Measurements from ENCODE around the gene TPSB2. TPM values are rescaled to one million over a fixed set of nuclear protein-coding genes. Genes with fewer than 3 reads are reported as not detected.
"Not testable (repeated sequence)": the region's sequence is repeated elsewhere in the genome, so short reads cannot be mapped to it uniquely, and the experiment has no call there.

Gene TPSB2
- total RNA-seq, 1 experiment from 2014 or later: not detected

DNA sequence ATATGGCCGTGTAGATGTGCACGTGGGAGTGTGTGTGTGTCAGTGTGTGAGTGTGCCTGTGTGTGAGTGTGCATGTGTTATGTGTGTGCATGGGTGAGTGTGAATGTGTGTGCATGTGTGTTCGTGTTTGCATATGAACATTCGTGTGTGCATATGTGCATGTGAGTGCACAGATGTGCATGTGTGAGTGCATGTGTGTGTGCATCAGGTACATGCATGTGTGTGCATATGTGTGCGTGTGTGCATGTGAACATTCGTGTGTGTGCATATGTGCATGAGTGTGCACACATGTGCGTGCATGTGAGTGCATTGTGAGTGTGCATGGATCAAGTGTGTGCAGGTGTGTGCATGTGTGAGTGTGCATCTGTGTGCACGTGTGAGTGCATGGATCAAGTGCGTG is 8.0 kb upstream of the TPSB2 start:
- no peaks in the 10 kb centered on the region for H3K27me3 ChIP-seq (ENCODE audit: insufficient read depth, low read length)
- ChIA-PET CTCF (interaction anchor here (0.9 kb wide), 1 partner anchor 132 kb away, joined by 3 read pairs; no protein-coding TSS in a partner anchor), POLR2A (no interaction called here), RAD21 (ENCODE audit: low non-redundant PET in 1 of 2, low total read pairs in 2 of 2, uncharacterized antibody in 2 of 2, unreplicated experiment in 2 of 2) (no interaction called here)
- no peaks in the 10 kb centered on the region for H3K9me2 ChIP-seq (ENCODE audit: insufficient read depth)
- ATAC-seq (no peak), DNase-seq (ENCODE audit: low read depth, low spot score) (no peak)
- TF ChIP-seq, protein P1, sequence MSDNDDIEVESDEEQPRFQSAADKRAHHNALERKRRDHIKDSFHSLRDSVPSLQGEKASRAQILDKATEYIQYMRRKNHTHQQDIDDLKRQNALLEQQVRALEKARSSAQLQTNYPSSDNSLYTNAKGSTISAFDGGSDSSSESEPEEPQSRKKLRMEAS (IDR thresholded peaks at IDR 0.05): no peak
- TF ChIP-seq RAD21 (IDR thresholded peaks at IDR 0.05; ENCODE audit: low read depth) (no peak), YY1 (IDR thresholded peaks at IDR 0.05; ENCODE audit: extremely low read depth, insufficient replicate concordance, low read depth, low read length) (no peak), SRF (IDR thresholded peaks at IDR 0.05; ENCODE audit: low read depth) (no peak), SP1 (IDR thresholded peaks at IDR 0.05; ENCODE audit: low read depth) (no peak), SIN3A (IDR thresholded peaks at IDR 0.05; ENCODE audit: low read depth) (no peak), FOSL1 (IDR thresholded peaks at IDR 0.05; ENCODE audit: low read depth) (no peak), ZFX (IDR thresholded peaks at IDR 0.05) (no peak), POLR2A (IDR thresholded peaks at IDR 0.05; ENCODE audit: borderline replicate concordance, extremely low read depth, insufficient read depth, insufficient read length) (no peak), CEBPB (IDR thresholded peaks at IDR 0.05; ENCODE audit: low read depth) (no peak)
- TF ChIP-seq, protein P2, sequence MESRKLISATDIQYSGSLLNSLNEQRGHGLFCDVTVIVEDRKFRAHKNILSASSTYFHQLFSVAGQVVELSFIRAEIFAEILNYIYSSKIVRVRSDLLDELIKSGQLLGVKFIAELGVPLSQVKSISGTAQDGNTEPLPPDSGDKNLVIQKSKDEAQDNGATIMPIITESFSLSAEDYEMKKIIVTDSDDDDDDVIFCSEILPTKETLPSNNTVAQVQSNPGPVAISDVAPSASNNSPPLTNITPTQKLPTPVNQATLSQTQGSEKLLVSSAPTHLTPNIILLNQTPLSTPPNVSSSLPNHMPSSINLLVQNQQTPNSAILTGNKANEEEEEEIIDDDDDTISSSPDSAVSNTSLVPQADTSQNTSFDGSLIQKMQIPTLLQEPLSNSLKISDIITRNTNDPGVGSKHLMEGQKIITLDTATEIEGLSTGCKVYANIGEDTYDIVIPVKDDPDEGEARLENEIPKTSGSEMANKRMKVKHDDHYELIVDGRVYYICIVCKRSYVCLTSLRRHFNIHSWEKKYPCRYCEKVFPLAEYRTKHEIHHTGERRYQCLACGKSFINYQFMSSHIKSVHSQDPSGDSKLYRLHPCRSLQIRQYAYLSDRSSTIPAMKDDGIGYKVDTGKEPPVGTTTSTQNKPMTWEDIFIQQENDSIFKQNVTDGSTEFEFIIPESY (IDR thresholded peaks at IDR 0.05; ENCODE audit: extremely low read depth, insufficient replicate concordance, low read length): no peak
- TF ChIP-seq, protein P3, sequence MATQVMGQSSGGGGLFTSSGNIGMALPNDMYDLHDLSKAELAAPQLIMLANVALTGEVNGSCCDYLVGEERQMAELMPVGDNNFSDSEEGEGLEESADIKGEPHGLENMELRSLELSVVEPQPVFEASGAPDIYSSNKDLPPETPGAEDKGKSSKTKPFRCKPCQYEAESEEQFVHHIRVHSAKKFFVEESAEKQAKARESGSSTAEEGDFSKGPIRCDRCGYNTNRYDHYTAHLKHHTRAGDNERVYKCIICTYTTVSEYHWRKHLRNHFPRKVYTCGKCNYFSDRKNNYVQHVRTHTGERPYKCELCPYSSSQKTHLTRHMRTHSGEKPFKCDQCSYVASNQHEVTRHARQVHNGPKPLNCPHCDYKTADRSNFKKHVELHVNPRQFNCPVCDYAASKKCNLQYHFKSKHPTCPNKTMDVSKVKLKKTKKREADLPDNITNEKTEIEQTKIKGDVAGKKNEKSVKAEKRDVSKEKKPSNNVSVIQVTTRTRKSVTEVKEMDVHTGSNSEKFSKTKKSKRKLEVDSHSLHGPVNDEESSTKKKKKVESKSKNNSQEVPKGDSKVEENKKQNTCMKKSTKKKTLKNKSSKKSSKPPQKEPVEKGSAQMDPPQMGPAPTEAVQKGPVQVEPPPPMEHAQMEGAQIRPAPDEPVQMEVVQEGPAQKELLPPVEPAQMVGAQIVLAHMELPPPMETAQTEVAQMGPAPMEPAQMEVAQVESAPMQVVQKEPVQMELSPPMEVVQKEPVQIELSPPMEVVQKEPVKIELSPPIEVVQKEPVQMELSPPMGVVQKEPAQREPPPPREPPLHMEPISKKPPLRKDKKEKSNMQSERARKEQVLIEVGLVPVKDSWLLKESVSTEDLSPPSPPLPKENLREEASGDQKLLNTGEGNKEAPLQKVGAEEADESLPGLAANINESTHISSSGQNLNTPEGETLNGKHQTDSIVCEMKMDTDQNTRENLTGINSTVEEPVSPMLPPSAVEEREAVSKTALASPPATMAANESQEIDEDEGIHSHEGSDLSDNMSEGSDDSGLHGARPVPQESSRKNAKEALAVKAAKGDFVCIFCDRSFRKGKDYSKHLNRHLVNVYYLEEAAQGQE (IDR thresholded peaks at IDR 0.05; ENCODE audit: low read depth): no peak
- no peak overlapping the region for H3K27ac ChIP-seq (ENCODE audit: low read depth, low read length)
- no peak overlapping the region for H3K4me2 ChIP-seq (ENCODE audit: low read length)
- no peaks in the 10 kb centered on the region for H3K79me2 ChIP-seq (ENCODE audit: insufficient read depth, low read length)
- H3K9ac ChIP-seq (ENCODE audit: low read length): no peak overlapping the region
- intact Hi-C loops (cut with micrococcal nuclease): no loop called here
- BruUV-seq (replicated peaks): no TSS peak
- no peak overlapping the region for H2AFZ ChIP-seq (ENCODE audit: low read depth, low read length, poor library complexity, severe bottlenecking)
- no peaks in the 10 kb centered on the region for H4K20me1 ChIP-seq (ENCODE audit: insufficient read depth)
- no peaks in the 10 kb centered on the region for H3K9me3 ChIP-seq (ENCODE audit: control insufficient read depth in 1 of 2, insufficient read depth in 1 of 2, low read depth in 1 of 2, low read length in 2 of 2)
- no peak overlapping the region for H3K4me3 ChIP-seq (replicated peaks in 1 of 2; ENCODE audit: low read depth in 1 of 2, low read length in 2 of 2)
- H3K36me3 ChIP-seq (ENCODE audit: control insufficient read depth in 1 of 2, insufficient read depth in 2 of 2, low read length in 2 of 2): no peaks in the 10 kb centered on the region
- H3K4me1 ChIP-seq (ENCODE audit: control insufficient read depth in 1 of 2, insufficient read depth in 2 of 2, low read length in 2 of 2): no peaks in the 10 kb centered on the region

GRCh38 chr16:1236659-1237058 is 6.7 kb upstream of the TPSB2 start:
- DNase-seq (ENCODE audit: low read depth, low spot score); RAD21 ChIA-PET (ENCODE audit: low non-redundant PET in 1 of 2, low total read pairs in 2 of 2, uncharacterized antibody in 2 of 2, unreplicated experiment in 2 of 2); H3K79me2 ChIP-seq (ENCODE audit: insufficient read depth, low read length); H4K20me1 ChIP-seq (ENCODE audit: insufficient read depth); intact Hi-C loops (cut with micrococcal nuclease); H3K27me3 ChIP-seq (ENCODE audit: insufficient read depth, low read length); H3K4me1 ChIP-seq (ENCODE audit: control insufficient read depth in 1 of 2, insufficient read depth in 2 of 2, low read length in 2 of 2); H3K4me2 ChIP-seq (ENCODE audit: low read length); POLR2A ChIA-PET; H3K9me3 ChIP-seq (ENCODE audit: control insufficient read depth in 1 of 2, insufficient read depth in 1 of 2, low read depth in 1 of 2, low read length in 2 of 2); H3K9ac ChIP-seq (ENCODE audit: low read length); H3K27ac ChIP-seq (ENCODE audit: low read depth, low read length); H2AFZ ChIP-seq (ENCODE audit: low read depth, low read length, poor library complexity, severe bottlenecking); BruUV-seq (replicated peaks); H3K4me3 ChIP-seq (replicated peaks in 1 of 2; ENCODE audit: low read depth in 1 of 2, low read length in 2 of 2); H3K9me2 ChIP-seq (ENCODE audit: insufficient read depth); CTCF ChIA-PET; H3K36me3 ChIP-seq (ENCODE audit: control insufficient read depth in 1 of 2, insufficient read depth in 2 of 2, low read length in 2 of 2): not testable (repeated sequence)
- peak; percentile 74 for ATAC-seq
